AG09309 (cell line): ENCODE data around the gene RGS6.

Source experiments
- DNase-seq: peaks from one replicate; pipeline ENCODE4 v3.0.0-alpha.2; 2010; ENCODE audit warnings: low read depth
- H3K4me3 ChIP-seq: 2 replicates; pipeline ENCODE4 v1.5.1; 2011; ENCODE audit warnings: mild to moderate bottlenecking, low read depth, low read length, moderate library complexity; ENCODE audit not compliant: control insufficient read depth
- CTCF ChIP-seq: IDR thresholded peaks from 2 replicates; pipeline ENCODE4 v1.5.1; 2011; ENCODE audit warnings: mild to moderate bottlenecking, low read depth, low read length, inconsistent platforms; ENCODE audit not compliant: insufficient read depth, control insufficient read depth; ENCODE audit errors: missing control alignments

RGS6 gene

GRCh38 chr14:72311516-72311915 is 379.3 kb downstream of the RGS6 start:
- no peak for DNase-seq
- H3K4me3 ChIP-seq: no peak overlapping the region
- no peak for TF ChIP-seq CTCF

GRCh38 chr14:72314808-72315435 is 382.7 kb downstream of the RGS6 start:
- no peak for TF ChIP-seq CTCF
- no peak overlapping the region for H3K4me3 ChIP-seq
- DNase-seq: no peak

- no peak overlapping the region for H3K4me3 ChIP-seq
- no peak for TF ChIP-seq CTCF
- DNase-seq: no peak
These were observed 383.5 kb downstream of the RGS6 start for GRCh38 chr14:72315714-72316113.

- no peak for TF ChIP-seq CTCF
- no peak overlapping the region for H3K4me3 ChIP-seq
- DNase-seq: no peak
These were observed 386.4 kb downstream of the RGS6 start for GRCh38 chr14:72318648-72319047.

- no peak for DNase-seq
- TF ChIP-seq CTCF: no peak
- H3K4me3 ChIP-seq: no peak overlapping the region
These were observed 399.8 kb downstream of the RGS6 start for GRCh38 chr14:72332046-72332445.

GRCh38 chr14:72332871-72333270 is 400.6 kb downstream of the RGS6 start:
- DNase-seq: no peak
- no peak for TF ChIP-seq CTCF
- no peak overlapping the region for H3K4me3 ChIP-seq

GRCh38 chr14:72333357-72333756 is 401.1 kb downstream of the RGS6 start:
- no peak for TF ChIP-seq CTCF
- DNase-seq: no peak
- H3K4me3 ChIP-seq: no peak overlapping the region
